Breast epithelium (tissue), 3 donors: ENCODE measurements around the gene TSPAN11.

Experiments
- CTCF ChIP-seq, 3 donors: fragments of 450-650 bp; IDR thresholded peaks; one replicate each; pipeline ENCODE4 v1.5.1; 2016 to 2017; ENCODE audit warnings: antibody characterized with exemption in 3 of 3, mild to moderate bottlenecking in 3 of 3, moderate library complexity in 3 of 3
- POLR2A ChIP-seq: fragments of 450-650 bp; IDR thresholded peaks from one replicate; pipeline ENCODE4 v1.6.1; 2016; ENCODE audit warnings: antibody characterized with exemption, mild to moderate bottlenecking, moderate library complexity

- TF ChIP-seq POLR2A (no peak), CTCF (IDR thresholded peaks at IDR 0.05) (no peak)
Observed at GRCh38 chr12:30973175-30973574, 46.6 kb downstream of the TSPAN11 start.
